Testis (tissue), 3 donors: ENCODE data around the gene TMEM168. TPM values are rescaled to one million over a fixed set of nuclear protein-coding genes. Genes with fewer than 3 reads are reported as not detected.

Source experiments
- DNase-seq: peaks from one replicate; pipeline ENCODE4 v3.0.0-alpha.2; 2019
- H3K27ac ChIP-seq, 2 donors: fragments of 200-600 bp; sonication (generic); one replicate each; pipeline ENCODE4 v1.5.1; 2019
- H3K27me3 ChIP-seq: fragments of 200-600 bp; sonication (generic); one replicate; pipeline ENCODE4 v1.5.1; 2019
- H3K36me3 ChIP-seq: fragments of 200-600 bp; sonication (generic); one replicate; pipeline ENCODE4 v1.5.1; 2017; ENCODE audit warnings: low read depth; ENCODE audit errors: missing control alignments
- H3K4me1 ChIP-seq: fragments of 200-600 bp; sonication (generic); one replicate; pipeline ENCODE4 v1.5.1; 2019
- H3K4me3 ChIP-seq, 2 donors: fragments of 200-600 bp; sonication (generic); one replicate each; pipeline ENCODE4 v1.5.1; 2017 to 2019
- H3K9me3 ChIP-seq: fragments of 200-600 bp; sonication (generic); one replicate; pipeline ENCODE4 v1.5.1; 2017
- POLR2A ChIP-seq: fragments of 450-650 bp; IDR thresholded peaks from one replicate; pipeline ENCODE4 v1.6.1; 2017; ENCODE audit warnings: antibody characterized with exemption, mild to moderate bottlenecking, moderate library complexity
- WGBS, 2 donors: methylation state at CpG; one replicate each; pipeline ENCODE4 v1.1.5; 2018; 5-methylcytosine and 5-hydroxymethylcytosine counted together
- intact Hi-C: fragments of 100-400 bp; cut with DNase I; formaldehyde crosslinking; loops from one replicate; pipeline ENCODE4 v1.15.1; 2023; ENCODE audit warnings: low total_unique reads
- polyA plus RNA-seq: library from polyadenylated mRNA; stranded (reverse); fragments of 350-450 nt; fragmentation: Illumina TruSeq; extraction: RNeasy Lipid Tissue Mini Kit (QIAGEN cat#74804); gene quantifications from one replicate; pipeline ENCODE4 v1.2.3, GENCODE V29; 2014; ENCODE audit warnings: low read depth, low replicate concordance; ENCODE audit not compliant: insufficient read depth
- total RNA-seq, 2 donors: library from RNA; depleted of rRNA; stranded (reverse); fragments of >200 nt; gene quantifications; one replicate each; pipeline ENCODE4 v1.2.3, GENCODE V29; 2016
- TF ChIP-seq, protein P1 (sequence below), 3 experiments: fragments of 450-650 bp in 2 of 3; fragments of 200-600 bp in 1 of 3; sonication (generic) in 1 of 3; IDR thresholded peaks; one replicate each; pipeline ENCODE4 v1.5.1; 2016 to 2019; ENCODE audit warnings: antibody characterized with exemption in 3 of 3, mild to moderate bottlenecking in 2 of 3, moderate library complexity in 1 of 3

Gene TMEM168
- total and polyA plus RNA-seq, 3 donors from 2014 or later: 21.4 to 31.7 (median 26.1) TPM

DNA sequence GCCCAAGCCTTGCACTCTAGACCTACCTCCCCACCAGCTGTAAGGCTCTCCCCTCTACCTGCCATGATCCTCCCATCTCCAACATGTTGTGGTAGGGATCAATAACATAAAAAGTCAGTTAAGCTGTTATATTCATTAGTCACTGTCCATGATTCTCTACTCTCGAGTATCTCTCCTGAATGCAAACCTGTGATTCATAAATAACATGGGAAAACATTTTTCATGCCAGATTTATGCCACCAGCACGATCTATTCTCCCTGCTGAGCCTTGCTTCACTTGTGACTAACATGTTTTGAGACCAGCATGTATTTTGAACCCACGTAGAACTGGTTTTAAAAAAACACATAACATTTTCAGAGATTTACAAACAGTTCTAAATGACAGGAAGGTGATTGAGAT lies 30.3 kb downstream of the TMEM168 start:
- intact Hi-C loops: no loop called here
- Histone ChIP-seq H3K4me1 (no peaks in the 10 kb centered on the region), H3K27me3 (no peaks in the 10 kb centered on the region), H3K36me3 (no peaks in the 10 kb centered on the region), H3K4me3 (no peak overlapping the region), H3K9me3 (no peaks in the 10 kb centered on the region), H3K27ac (no peak overlapping the region)
- 88 to 91% methylated on average over 3 of the region's 3 CpGs for WGBS, 2 donors
- no peak for TF ChIP-seq POLR2A
- TF ChIP-seq, protein P1, sequence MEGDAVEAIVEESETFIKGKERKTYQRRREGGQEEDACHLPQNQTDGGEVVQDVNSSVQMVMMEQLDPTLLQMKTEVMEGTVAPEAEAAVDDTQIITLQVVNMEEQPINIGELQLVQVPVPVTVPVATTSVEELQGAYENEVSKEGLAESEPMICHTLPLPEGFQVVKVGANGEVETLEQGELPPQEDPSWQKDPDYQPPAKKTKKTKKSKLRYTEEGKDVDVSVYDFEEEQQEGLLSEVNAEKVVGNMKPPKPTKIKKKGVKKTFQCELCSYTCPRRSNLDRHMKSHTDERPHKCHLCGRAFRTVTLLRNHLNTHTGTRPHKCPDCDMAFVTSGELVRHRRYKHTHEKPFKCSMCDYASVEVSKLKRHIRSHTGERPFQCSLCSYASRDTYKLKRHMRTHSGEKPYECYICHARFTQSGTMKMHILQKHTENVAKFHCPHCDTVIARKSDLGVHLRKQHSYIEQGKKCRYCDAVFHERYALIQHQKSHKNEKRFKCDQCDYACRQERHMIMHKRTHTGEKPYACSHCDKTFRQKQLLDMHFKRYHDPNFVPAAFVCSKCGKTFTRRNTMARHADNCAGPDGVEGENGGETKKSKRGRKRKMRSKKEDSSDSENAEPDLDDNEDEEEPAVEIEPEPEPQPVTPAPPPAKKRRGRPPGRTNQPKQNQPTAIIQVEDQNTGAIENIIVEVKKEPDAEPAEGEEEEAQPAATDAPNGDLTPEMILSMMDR (IDR thresholded peaks at IDR 0.05): no peak
- no peak for DNase-seq

DNA sequence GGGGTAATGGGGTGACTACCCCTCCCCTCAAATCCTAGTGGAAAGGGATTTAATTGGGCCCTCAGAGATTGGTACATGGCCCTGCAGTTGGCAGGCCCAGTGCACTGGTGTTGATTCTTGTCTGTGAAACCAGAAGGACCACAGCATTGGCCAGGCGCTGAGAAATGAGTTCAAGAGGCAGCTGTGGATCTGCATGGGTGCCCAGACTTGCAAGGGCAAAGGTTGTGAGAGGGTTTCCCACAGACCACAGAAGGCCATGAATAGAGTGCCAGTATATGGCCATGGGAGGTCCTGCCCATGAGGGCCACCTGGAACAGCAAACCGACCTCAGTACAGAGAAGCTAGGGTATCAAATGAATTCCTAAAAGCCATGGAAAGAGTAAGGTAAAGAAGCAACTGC lies 32.9 kb downstream of the TMEM168 start:
- TF ChIP-seq, protein P1 (IDR thresholded peaks at IDR 0.05): no peak
- TF ChIP-seq POLR2A: no peak
- Histone ChIP-seq H3K4me3 (no peak overlapping the region), H3K27me3 (no peaks in the 10 kb centered on the region), H3K9me3 (no peaks in the 10 kb centered on the region), H3K4me1 (no peaks in the 10 kb centered on the region), H3K27ac (no peak overlapping the region), H3K36me3 (no peaks in the 10 kb centered on the region)
- intact Hi-C loops: no loop called here
- 36 to 81% methylated on average over 2 of the region's 2 CpGs for WGBS, 2 donors
- no peak for DNase-seq

DNA sequence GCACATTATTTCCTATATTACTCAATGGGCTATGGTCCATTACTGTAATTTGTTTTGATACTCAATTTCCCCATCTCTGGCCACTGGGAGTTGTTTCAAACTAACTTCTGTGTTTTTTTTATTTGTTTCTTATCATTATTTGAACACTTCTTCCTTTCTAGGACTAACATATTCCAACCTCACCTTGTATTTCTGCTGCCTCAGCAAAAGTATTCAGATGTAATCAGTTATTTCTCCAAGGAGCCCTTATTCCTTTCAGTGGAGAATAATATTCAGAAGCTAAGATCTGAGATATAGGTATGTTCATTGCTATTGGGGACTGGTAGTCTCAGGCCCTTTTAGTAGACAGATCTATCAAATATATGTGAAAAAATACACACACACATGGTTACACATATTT lies 36.9 kb downstream of the TMEM168 start:
- Histone ChIP-seq H3K9me3 (no peaks in the 10 kb centered on the region), H3K27ac (no peak overlapping the region), H3K36me3 (no peaks in the 10 kb centered on the region), H3K27me3 (no peaks in the 10 kb centered on the region), H3K4me3 (no peak overlapping the region), H3K4me1 (no peaks in the 10 kb centered on the region)
- no peak for DNase-seq
- TF ChIP-seq POLR2A: no peak
- TF ChIP-seq, protein P1 (IDR thresholded peaks at IDR 0.05): no peak
- intact Hi-C loops: no loop called here

DNA sequence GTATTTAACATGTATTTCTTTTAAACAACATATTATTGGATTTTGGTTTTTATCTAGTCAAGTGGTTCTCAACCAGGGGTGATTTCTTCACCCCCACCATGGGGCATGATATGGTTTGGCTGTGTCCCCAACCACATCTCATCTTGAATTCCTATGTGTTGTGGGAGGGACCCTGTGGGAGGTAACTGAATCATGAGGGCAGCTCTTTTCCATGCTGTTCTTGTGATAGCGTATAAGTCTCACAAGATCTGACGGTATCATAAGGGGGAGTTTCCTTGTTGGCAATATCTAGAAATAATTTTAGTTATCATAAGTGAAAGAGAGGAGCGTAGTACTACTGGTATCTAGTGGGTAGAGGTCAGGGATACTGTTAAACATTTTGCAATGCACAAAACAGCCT lies 37.6 kb downstream of the TMEM168 start:
- 23 to 52% methylated on average over 3 of the region's 3 CpGs for WGBS, 2 donors
- intact Hi-C loops: no loop called here
- Histone ChIP-seq H3K4me1 (no peaks in the 10 kb centered on the region), H3K9me3 (no peaks in the 10 kb centered on the region), H3K36me3 (no peaks in the 10 kb centered on the region), H3K27me3 (no peaks in the 10 kb centered on the region), H3K27ac (no peak overlapping the region), H3K4me3 (no peak overlapping the region)
- no peak for TF ChIP-seq POLR2A
- TF ChIP-seq, protein P1 (IDR thresholded peaks at IDR 0.05): no peak
- no peak for DNase-seq

DNA sequence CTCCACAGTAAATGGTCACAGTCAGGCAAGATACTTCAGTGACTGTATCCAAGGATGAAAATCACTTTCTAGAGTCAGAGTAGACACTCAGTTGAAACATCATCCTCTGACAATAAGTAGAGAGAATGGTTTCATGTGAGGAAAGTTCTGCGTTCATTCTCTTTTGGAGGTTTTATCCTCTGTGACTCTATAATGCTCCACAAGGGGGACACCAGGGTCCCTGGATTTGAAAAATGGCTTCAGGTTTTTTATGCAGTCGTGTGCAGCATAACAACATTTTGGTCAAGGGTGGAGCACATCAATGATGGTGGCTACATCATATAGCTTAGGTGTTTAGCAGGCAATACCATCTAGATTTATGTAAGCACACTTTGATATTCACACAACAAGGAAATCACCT lies 40.4 kb downstream of the TMEM168 start:
- Histone ChIP-seq H3K27ac (no peak overlapping the region), H3K9me3 (no peaks in the 10 kb centered on the region), H3K4me3 (no peak overlapping the region), H3K27me3 (no peaks in the 10 kb centered on the region), H3K4me1 (no peaks in the 10 kb centered on the region), H3K36me3 (no peaks in the 10 kb centered on the region)
- TF ChIP-seq, protein P1 (IDR thresholded peaks at IDR 0.05): no peak
- TF ChIP-seq POLR2A: no peak
- WGBS, 2 donors: 77 to 79% methylated on average over 2 of the region's 2 CpGs
- no peak for DNase-seq
- intact Hi-C loops: no loop called here
